ENCODE results near the gene HNRNPA3. TPM values are rescaled to one million over a fixed set of nuclear protein-coding genes. Genes with fewer than 3 reads are reported as not detected.

The HNRNPA3 gene
- total and polyA plus RNA-seq, 2 of the 13 experiments (the other 11 are each of a cell fraction or from before 2014, with no cell fraction given): 73.3 to 97.7 TPM

DNA sequence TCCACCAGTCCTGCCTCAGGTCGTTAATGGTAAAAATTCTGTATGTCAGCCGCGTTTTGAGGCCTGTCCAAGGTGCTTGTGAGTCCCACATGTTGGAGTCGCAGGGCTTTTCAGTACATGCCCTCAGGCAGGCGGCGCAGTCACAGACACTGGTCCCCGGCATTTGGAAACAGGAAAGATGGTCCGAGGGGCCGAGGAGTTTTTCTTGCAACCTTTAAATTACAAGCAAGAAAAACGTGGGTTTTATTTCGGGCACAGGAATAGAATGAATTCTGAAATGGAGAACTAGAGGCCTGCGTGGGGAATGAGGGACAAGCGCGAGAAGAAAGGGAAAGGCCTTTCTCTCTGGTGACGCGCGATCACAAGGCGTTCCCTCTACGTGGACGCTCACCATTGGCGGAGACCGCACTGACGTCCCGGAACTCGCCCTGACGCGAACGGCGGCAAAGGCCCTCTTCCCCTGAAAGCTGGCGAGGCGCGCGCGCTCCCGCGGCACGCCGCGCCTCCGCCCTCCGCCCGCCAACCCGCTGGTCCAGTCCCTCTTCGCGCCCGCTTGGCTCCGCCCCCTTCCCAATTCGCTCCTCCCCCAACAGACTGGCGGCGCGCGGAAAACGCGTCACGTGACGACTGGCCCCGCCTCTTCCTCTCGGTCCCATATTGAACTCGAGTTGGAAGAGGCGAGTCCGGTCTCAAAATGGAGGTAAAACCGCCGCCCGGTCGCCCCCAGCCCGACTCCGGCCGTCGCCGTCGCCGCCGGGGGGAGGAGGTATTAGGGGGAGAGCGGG lies at the start of gene HNRNPA3 (continued):
- TF ChIP-seq TERF1 (CRISPR knock-in tag; IDR thresholded peaks at IDR 0.05): no peak
- peak; percentile 67 for TF ChIP-seq NFRKB (IDR thresholded peaks at IDR 0.05)
- no peak for TF ChIP-seq JDP2 (CRISPR knock-in tag; IDR thresholded peaks at IDR 0.05; ENCODE audit: borderline replicate concordance)
- TF ChIP-seq ZNF34 (CRISPR knock-in tag; IDR thresholded peaks at IDR 0.05; ENCODE audit: borderline replicate concordance): no peak; the same call in 1 of the 2 replicates
- TF ChIP-seq ZMYM3 (CRISPR knock-in tag; IDR thresholded peaks at IDR 0.05): peak; percentile 32; the same call in 1 of the 2 replicates
- peak; percentile 46; the same call in 1 of the 2 replicates for TF ChIP-seq SMAD1 (CRISPR knock-in tag; IDR thresholded peaks at IDR 0.05; ENCODE audit: borderline replicate concordance, low read depth)
- TF ChIP-seq, protein P1, sequence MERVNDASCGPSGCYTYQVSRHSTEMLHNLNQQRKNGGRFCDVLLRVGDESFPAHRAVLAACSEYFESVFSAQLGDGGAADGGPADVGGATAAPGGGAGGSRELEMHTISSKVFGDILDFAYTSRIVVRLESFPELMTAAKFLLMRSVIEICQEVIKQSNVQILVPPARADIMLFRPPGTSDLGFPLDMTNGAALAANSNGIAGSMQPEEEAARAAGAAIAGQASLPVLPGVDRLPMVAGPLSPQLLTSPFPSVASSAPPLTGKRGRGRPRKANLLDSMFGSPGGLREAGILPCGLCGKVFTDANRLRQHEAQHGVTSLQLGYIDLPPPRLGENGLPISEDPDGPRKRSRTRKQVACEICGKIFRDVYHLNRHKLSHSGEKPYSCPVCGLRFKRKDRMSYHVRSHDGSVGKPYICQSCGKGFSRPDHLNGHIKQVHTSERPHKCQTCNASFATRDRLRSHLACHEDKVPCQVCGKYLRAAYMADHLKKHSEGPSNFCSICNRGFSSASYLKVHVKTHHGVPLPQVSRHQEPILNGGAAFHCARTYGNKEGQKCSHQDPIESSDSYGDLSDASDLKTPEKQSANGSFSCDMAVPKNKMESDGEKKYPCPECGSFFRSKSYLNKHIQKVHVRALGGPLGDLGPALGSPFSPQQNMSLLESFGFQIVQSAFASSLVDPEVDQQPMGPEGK (CRISPR knock-in tag; IDR thresholded peaks at IDR 0.05): no peak; the same call in 1 of the 2 replicates
- no peak for TF ChIP-seq ZBTB7A (CRISPR knock-in tag; IDR thresholded peaks at IDR 0.05)
- TF ChIP-seq ZZZ3 (CRISPR knock-in tag; IDR thresholded peaks at IDR 0.05; ENCODE audit: borderline replicate concordance): peak; percentile 13; the same call in 1 of the 2 replicates
- TF ChIP-seq NR1H2 (CRISPR knock-in tag; IDR thresholded peaks at IDR 0.05; ENCODE audit: borderline replicate concordance, low read depth): no peak
- TF ChIP-seq TGIF2 (CRISPR knock-in tag; IDR thresholded peaks at IDR 0.05): no peak
- TF ChIP-seq JUND (CRISPR knock-in tag; IDR thresholded peaks at IDR 0.05): no peak
- peak; percentile 20; the same call in 1 of the 2 replicates for TF ChIP-seq MAF1 (CRISPR knock-in tag; IDR thresholded peaks at IDR 0.05; ENCODE audit: borderline replicate concordance)
- TF ChIP-seq ZNF296 (CRISPR knock-in tag; conservative IDR thresholded peaks at IDR 0.05): no peak
- peak; percentile 75 for TF ChIP-seq MIER3 (CRISPR knock-in tag; IDR thresholded peaks at IDR 0.05; ENCODE audit: borderline replicate concordance)
- TF ChIP-seq KDM6A (CRISPR knock-in tag; IDR thresholded peaks at IDR 0.05; ENCODE audit: low read depth): no peak
- TF ChIP-seq ATF7 (IDR thresholded peaks at IDR 0.05): no peak
- TF ChIP-seq ATF7 (CRISPR knock-in tag; IDR thresholded peaks at IDR 0.05): no peak
- TF ChIP-seq ZNF234 (CRISPR knock-in tag; conservative IDR thresholded peaks at IDR 0.05): no peak

Data from HepG2 (cell line).